Stimulated activated CD4-positive, alpha-beta T cell treated with anti-CD3 and anti-CD28 coated beads, Interleukin-1b, Interleukin-23, amount 100 ng/mL, for 1 hour (primary cell): ENCODE data around the gene CDADC1.
"Not testable (repeated sequence)": the region's sequence is repeated elsewhere in the genome, so short reads cannot be mapped to it uniquely, and the experiment has no call there.

Experiments
- DNase-seq, 2 donors: peaks; one replicate each; pipeline ENCODE4 v3.0.0-alpha.2; 2020; ENCODE audit warnings: low read depth in 2 of 2

Gene CDADC1

GRCh38 chr13:49238621-49239020, 9.1 kb upstream of the CDADC1 start:
- DNase-seq, result no peak

- no peak for DNase-seq
Observed at GRCh38 chr13:49240017-49240416, 7.7 kb upstream of the CDADC1 start.

DNA sequence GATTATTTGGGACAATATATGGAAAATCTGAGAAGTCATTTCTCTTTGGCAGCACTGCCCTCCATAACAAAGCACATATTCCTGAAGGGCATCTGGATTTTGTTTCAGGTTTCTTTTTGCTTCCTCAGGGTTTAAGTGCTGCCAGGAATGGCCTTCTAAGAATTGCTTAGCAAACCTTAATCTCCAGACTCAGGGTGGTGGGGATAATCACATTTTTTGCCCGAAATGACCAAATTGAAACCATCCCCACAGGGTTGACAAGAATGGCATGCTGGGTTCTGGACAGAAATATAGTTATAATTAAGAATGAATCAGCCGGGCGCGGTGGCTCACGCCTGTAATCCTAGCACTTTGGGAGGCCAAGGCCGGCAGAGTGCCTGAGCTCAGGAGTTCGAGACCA, 6.4 kb upstream of the CDADC1 start:
- no peak for DNase-seq

DNA sequence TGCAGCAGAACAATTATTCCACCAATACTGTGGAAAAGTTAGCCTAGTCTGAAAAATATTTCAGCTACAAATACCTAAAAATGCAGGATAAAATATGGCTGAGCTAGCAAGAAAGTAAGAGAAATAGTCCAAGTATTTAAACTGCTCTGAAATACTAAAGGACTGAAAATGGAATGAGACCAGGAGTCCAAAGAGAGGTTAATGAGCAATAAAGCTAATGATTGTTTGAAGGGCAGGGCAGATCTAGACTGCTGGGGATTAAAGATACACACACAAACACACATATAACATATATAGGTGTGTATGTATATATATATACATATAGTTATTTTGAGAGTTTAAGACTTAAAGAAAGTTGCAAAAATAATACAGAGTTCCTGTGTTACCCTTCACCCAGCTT, 2.6 kb upstream of the CDADC1 start:
- no peak for DNase-seq

GRCh38 chr13:49246850-49247642, 679 bp upstream of the CDADC1 start:
- DNase-seq, result no peak

DNA sequence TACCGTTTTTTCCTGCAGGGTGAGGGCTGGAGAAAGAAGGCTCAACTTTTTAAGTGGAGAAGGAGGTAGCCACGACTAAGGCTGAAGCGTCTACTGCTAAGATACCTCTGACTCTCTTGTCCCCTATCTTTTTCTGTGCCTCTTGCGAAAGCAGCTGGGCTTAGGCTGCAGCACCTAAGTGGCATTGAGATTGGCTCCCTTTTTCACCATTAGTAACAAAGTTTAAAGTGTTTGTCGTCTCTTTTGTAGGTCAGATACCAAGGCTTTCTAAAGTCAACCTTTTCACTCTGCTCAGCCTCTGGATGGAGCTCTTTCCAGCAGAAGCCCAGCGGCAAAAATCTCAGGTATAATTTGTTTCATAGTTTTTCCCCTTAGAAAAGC, 887 bp downstream of the CDADC1 start:
- no peak for DNase-seq

GRCh38 chr13:49251326-49251725, 3.6 kb downstream of the CDADC1 start:
- DNase-seq, result no peak

GRCh38 chr13:49253310-49253709, 5.6 kb downstream of the CDADC1 start:
- no peak for DNase-seq

DNA sequence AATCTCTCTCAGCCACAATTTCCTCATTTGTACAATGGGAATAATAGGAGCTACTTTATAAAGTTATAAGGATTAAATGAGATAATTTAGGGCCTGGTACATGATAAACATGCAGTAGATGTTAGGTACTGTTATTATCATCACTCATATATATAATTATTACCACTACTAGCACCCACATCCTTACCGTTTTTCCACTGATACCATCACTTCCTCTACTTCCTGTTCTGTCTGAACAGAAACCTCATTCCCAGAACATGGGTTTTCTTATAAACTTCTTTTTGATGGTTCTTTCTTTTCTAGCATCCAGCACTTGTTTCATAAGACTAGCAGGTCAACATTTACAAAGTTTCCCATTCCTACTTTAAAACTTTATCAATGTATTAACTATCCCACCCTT, 6.3 kb downstream of the CDADC1 start:
- DNase-seq, result no peak

GRCh38 chr13:49256841-49257240, 9.1 kb downstream of the CDADC1 start:
- no peak for DNase-seq

GRCh38 chr13:49258089-49258796, 10.5 kb downstream of the CDADC1 start:
- no peak for DNase-seq

- no peak for DNase-seq
Observed at GRCh38 chr13:49259586-49259985, 11.9 kb downstream of the CDADC1 start.

DNA sequence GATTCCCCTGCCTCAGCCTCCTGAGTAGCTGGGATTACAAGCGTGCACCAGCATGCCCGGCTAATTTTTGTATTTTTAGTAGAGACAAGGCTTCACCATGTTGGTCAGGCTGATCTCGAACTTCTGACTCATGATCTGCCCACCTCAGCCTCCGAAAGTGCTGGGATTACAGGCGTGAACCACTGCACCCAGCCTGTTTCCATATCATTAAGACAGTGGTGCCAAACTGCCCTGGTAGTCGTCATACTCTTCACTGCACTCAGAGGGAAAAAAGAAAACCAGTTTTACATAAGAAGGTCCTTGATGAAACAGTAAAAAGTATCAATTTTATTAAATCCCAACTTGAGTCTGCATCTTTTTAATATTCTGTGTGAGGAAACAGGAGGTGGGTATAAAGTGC, 14.9 kb downstream of the CDADC1 start:
- DNase-seq, result no peak

- DNase-seq, result no peak
Observed at GRCh38 chr13:49265822-49266221, 18.1 kb downstream of the CDADC1 start.

DNA sequence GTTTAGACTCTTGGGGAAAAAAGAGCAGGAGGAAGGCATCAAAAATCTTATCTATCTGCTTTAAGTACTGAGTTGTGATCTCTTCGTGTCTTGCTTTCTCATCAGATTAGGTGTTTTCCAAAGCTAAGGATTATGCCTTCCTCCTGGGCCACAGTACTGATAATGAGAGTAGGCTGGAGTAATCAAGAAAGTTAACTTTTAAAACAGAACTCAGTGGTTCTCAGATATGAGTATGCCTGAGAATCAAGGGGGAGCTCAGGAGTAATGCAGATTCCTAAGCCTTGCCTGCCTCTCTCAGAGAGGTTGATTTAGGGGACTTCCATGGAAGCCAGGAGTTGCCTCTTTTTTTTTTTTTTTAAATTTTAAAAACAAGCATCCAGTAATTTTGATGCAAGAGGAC, 23.5 kb downstream of the CDADC1 start:
- no peak for DNase-seq

DNA sequence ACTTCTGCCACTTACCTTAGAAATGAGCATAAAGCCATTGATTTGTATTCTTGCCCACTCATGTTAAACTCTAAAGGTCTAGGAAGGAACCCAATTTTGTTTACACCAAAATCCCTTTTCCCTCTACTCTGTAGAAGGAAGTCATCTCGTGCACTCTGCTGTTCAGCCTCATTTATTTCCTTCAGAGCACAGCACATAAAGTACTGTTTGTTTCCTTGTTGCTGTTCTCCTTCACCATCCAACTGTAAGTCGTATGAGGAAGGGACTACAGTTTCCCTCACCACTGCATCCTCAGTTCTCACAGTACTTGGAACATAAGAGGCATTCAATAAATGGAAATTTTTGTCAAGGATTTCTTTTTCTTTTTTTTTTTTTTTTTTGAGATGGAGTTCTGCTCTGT, 24.6 kb downstream of the CDADC1 start:
- no peak for DNase-seq

DNA sequence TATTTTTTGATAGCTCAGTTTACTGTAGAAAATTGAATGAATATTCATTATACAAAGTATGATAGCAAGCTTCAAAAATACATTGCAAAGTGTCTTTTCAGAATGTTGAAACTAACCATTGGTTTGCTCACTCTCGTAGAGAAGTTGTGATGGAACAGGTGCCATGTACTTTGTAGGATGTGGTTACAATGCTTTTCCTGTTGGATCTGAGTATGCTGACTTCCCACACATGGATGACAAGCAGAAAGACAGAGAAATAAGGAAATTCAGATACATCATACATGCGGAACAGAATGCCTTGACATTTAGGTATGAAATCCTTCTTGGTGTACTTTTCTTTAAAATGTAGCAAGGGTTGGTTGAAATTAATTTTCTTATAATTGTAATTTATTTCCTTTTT, 30.5 kb downstream of the CDADC1 start:
- DNase-seq, result no peak

DNA sequence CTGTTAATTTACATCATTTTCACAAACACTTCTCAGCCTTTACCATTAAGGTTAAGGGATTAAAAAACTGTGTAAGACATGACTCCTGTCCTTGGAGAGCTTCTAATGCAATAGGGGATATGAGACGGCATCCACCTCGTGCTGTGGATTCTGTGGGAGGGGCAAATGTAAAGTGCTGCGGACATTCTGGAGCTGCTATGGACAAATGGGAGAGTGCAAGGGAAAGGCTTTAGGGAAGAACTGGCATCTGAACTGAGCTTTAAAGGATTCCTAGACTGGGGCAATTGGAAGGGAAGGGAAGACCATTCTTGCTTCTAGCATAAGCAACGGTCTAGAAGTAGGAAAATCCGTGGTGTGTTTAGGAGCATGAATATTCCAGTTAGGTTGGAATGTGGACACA, 31.4 kb downstream of the CDADC1 start:
- DNase-seq, result no peak

DNA sequence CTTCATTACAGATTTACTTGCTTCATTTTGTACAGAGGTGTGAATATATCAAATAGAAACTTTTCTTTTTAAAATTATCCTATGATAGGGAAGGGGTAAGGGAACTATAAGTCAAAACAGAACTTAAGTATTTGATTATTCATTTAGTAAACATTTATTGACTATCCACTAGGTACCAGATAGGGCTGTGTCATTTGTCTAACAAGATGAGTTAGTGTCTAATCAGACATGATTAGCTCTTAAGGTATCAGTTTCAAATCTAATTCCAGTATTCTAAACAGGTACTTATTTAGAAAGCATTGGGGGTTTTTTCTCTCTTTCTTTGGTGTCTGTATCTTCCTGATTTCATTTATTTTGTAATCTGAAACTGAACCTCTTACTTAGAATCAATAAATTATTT, 32.2 kb downstream of the CDADC1 start:
- no peak for DNase-seq

- no peak for DNase-seq
Observed at GRCh38 chr13:49287995-49288394, 40.3 kb downstream of the CDADC1 start.

DNA sequence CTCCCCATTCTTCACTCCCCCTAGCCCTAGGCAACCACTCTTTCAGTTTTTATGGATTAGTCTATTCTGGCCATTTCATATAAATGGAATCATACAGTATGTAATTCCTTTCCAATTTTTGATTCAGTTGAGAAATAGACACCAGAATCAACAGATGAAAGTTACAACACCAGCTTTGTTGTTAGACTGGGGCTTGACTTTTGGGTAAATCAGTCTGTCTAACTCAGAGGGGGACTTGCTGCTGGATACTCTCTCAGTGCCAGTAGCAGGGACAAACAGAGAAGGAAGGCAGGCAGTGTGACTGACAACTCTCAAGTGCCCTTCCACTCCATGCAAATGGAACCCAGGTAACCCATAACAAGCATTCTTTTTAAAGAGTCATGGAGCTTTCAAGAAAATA, 40.7 kb downstream of the CDADC1 start:
- no peak for DNase-seq

DNA sequence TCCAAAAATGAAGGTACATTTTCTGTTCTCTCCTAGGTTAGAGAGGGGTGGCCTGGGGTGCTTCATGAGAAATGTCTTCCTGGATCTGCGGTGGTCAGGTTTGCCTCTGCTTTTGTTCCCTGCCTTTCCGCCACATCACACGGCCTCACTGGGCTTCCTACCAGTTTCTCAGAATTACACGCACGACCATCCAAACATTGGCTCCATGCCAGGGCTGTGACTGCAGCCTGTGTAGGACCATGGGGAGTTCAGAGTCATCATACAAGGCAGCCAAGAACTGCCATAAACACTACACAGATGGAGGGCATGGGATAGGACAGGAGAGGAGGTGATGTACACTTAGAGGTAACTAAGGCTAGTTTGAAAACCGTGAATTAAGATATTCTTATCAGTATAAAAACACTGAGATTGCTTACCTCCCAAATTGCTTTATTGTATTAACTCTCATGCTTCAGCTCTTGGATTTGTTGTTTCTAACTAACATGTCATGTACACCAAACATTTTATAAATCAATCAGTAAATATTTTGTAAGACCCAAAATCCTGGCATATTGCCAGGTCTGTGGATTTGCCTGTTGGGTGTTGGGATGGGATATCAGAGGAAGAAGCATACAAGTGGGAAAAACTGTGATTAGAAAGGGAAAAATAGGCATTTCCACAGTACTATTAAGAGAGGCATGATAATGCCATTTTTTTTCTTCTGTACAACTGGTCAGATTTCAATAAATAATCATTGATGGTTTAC, 45.2 kb downstream of the CDADC1 start:
- DNase-seq, result no peak

DNA sequence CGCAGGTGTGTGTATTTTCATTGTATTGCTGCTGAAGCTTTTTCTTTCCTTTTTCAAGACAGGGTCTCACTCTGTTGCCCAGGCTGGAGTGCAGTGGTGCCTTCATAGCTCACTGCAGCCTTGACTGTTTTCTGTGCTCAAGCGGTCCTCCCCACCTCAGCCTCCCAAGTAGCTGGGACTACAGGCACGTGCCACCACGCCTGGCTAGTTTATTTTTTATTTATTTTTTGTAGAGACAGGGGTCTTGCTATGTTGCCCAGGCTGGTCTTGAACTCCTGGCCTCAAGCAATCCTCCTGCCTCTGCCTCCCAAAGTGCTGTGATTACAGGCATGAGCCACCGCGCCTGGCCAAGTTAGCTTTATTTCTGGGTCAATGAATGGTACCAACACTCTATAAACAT, 47.0 kb downstream of the CDADC1 start:
- DNase-seq, result not testable (repeated sequence)
